Hematopoietic multipotent progenitor cell treated with erythropoietin and hydrocortisone succinate and interleukin-3 and kit ligand, for 6 days (in vitro differentiated cells): Measurements from ENCODE around the gene AFAP1.

Experiments
- DNase-seq: peaks from one replicate; pipeline ENCODE4 v3.0.0-alpha.2; 2015

Gene AFAP1

DNA sequence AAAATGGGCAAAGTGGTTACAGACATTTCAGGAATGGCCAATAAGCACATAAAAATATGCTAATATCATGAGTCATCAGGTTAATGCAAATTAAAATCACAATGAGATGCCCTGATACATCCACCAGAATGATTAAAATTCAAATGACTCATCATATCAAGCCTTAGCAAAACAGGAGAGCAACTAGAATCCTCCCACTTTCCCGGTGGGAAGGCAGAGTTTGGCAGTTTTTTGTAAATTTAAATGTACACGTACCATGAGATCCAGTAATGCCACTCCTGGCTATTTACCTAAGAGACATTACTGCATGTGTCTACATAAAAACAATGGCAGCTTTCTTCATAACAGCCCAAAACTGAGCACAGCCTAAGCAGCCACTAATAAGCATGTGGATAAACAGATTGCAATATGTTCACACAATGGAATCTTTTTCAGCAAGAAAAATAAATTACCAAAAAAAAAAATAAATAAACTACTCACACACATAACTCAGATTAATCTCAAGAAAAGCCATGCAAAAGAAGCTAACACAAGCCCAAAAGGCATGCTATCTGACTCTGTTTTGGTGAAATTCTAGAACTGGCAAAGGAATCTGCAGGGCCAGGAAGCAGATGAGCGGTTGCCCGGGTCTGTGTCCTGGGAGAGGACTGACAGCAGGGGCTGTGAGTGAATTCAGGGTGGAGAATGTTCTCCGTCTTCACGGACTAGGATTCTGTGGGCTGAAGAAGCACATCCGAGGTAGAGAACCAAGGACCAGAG is 48.8 kb downstream of the AFAP1 start:
- DNase-seq: no peak

DNA sequence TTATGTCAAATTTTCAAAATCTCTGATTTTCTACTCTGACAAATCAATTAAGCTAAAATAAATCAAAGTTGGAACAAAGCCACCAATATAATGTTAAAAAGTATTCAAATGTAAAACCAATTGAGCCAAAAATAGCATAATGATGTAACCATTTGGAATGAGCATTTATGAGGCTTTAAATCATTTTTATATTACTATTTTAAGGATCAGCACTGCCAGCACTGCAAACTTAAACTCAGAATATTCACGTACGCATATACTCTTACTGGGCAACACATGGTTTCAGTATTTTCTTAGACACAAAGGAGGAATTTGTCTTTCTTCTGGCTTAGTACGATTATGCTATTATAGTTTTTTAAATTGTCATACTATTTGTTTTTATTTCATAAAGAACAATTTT is 52.2 kb downstream of the AFAP1 start:
- no peak for DNase-seq

DNA sequence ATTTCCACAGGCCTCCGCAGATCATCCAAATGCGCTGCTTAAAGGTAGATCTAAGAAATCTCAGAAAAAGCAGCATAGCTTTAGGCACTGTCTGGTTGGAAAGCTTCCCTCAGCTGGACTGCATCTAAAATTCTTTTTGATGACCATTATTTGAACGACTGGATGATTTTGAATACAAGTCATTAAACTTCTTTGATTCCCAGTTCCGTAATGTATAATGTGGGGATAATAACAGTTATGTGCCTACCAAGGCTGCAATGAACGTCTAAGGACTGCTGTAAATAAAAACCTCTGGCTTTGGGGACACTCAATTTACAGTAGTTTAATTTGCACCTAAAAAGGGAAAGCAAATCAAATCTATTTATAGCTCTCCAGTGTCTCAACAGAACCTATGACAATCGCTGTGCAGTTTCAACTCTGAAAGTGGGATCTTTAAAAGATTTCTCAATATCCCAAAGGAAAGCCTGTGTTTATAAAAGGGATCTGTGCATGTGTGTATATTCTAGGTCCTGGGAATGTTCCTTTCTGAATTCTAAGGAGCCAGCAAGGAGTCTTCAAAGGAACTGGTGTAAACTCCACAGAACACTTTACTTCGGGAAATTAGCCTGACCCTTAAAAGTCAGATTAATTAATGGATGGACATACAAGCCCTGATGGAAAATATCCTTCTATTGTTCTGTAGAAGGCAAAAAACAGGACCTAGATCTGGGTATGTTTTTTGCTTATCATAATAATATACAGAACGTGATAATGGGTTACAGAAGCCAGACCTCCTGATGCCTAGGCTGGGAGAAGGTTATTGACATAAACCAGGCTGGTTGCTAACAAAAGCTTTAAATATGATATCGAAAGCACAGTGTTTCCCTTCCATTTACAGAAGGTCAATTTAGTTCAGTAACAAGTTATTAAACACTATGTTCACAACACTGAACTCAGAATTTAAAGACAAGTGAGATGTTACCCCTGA is 53.4 kb downstream of the AFAP1 start:
- no peak for DNase-seq

DNA sequence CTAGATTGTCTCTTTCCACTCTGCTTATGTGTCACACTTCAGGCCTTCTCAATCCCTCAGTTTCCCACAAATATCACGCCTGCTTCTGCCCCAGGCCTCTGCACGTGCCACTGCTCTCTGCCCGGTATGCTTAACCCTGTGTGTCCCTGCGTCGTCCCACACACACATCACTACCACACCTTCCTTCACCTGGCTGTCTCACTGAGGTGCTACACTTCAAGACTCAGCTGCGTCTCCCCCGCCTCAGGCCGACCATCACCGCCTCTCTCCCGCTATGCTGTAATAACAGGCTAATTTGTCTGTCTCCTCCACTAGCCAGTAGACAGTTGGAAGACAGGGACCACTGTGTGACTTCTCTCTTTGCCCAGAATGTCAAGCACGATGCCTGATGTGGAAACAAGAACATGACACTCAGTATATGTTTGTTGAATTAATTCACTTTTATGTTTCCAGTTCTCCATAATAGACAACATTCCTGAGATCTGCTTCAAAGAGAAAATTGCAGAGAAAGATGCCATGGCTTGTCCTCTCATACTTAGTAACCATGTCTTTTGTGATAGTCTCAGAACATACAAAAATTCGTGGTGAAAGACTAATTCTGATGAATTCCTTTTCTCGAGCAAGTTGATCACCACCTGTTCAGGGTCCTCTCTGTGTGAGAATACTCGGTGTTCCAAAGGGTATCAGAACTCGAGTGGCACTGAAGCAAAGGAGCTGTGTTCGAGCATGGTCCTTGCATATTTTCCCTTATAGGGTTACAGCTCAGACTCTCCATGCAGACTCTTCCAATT is 54.2 kb downstream of the AFAP1 start:
- DNase-seq: no peak

DNA sequence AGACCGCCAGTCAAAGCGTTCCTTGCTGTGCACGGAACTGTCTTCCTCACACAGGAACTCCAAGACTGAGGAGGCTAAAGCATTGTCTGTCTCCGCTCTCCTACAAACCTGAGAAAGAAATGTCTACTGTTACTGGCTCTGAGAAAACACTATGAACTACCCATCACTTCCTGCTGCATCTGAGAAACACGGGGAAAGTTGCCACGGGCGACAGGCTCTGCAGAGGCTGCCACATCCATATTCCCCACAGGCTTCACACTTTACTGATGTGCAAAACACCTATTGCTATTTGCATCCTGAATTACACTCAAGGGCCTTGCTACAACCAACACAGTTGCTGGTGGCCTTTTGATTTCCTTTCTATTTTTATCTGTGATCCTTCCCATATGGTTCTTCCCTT is 59.0 kb downstream of the AFAP1 start:
- no peak for DNase-seq

DNA sequence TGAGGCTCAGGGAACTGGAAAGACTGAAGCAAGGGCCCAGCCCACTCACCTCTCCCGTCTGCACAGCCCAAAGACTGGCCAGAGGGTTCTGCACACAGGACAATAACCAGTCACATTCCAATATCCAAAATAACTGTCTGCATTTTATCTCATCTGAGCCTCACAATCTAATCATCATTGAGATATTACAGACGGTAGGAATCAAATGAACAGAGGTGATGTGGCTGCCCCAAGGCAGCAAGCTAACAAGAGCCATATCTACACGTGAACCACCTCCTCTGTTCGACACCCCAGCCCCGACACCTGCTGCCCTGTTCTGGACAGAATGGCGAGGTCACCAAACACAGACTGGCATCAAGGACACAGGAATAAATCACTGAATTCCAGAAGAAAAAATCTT is 60.5 kb downstream of the AFAP1 start:
- no peak for DNase-seq

DNA sequence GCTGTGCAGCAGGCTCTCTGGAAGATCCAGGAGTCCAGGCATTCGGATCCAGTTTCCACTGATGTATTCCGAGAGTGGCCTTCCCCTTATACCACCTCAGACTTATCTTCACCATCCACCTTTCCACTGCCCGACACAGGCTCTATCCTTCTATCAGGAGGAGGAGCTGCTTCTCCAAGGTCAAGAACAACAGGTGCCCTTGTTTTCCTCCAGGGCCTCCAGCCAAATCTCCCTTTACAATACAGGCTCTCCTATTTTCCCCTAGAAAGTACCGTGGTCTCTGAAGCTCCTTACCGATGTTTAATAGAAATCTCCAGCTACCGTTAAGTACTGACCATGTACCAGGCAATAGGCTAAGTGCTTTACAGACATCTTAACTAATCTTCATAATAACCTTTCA is 61.3 kb downstream of the AFAP1 start:
- no peak for DNase-seq

DNA sequence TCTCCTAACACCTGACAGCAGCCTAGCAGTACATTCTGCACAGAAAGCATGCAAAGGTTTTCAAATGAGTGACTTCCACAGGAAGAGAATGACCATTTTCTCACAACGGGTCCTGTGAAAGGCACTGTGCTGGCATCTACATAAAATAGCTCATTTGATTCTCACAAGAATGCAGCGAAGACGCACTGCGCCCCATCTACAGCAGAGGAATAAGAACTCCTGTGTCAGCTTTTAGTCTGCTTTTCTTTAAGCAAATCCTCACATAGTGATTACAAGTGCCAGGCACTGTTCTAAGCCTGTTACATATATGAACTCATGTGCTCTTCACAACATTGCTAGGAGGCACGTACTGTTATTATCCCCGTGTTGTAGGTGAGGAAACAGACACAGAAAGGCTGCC is 62.5 kb downstream of the AFAP1 start:
- no peak for DNase-seq

DNA sequence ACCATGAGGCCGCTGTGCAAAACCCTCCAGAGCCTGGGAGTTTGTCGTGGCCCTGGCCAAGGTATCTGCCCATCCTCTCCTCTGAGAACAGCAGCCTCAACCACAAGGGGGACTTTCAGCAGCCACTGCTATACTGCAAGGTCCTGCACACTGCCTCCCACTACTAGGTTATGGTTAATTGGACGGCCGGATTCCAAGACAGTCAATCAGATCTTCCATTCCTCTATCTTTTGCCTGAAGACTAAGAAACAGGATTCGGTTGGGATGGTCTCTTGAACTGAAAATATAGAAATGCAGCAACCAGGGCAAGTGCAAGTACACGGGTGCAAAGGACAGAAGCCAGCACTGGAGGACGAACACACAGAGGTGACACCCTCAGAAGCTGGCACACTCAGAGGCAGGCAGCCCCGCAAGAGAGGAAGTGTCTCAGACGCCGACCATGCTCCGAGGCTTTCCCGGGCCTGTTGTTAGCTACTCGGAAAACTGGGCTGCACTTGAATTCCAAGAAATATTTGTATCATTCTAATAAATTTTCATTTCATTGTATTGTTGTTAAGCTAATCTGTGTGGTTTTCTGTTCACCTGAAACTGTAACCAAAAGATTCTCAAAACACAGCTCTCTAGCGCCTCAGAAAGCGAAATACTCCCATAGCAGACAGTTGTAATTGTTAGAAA is 63.3 kb downstream of the AFAP1 start:
- peak; percentile 3 for DNase-seq

DNA sequence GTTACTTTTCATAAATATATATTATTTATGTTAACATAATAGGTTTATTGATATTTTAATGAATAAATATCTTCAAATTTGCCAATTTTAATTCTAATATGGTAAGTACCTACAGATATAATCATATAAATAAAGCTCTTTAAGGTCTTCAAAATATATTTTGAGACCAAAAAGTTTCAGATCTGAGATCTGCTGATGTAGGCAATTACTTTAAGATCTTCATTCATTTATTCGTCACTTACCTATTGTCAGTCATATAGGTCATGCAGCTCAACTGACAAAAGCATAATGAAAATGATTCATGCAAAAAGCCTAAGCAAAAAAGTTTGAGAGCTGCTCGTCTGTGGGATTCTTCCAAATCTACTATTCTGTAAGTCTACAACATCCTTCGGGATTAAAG is 64.8 kb downstream of the AFAP1 start:
- no peak for DNase-seq

DNA sequence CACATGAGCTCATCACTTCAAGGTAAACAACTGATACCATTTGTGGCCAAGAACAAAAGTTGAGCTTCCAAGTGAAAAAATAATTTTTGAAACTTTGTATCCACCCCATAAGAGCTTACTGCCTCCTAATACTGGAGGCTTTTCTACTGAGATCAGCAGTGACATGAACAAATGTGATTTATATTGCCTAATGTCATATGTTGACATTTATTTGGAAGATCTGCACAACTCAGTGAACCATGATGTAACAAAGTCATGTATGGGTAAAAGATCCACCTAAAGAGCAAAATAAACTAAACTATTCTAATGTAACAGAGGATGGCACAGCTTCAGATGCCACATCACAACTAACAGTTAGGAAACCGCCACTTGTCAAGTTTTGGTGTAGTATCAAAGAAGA is 65.8 kb downstream of the AFAP1 start:
- no peak for DNase-seq

DNA sequence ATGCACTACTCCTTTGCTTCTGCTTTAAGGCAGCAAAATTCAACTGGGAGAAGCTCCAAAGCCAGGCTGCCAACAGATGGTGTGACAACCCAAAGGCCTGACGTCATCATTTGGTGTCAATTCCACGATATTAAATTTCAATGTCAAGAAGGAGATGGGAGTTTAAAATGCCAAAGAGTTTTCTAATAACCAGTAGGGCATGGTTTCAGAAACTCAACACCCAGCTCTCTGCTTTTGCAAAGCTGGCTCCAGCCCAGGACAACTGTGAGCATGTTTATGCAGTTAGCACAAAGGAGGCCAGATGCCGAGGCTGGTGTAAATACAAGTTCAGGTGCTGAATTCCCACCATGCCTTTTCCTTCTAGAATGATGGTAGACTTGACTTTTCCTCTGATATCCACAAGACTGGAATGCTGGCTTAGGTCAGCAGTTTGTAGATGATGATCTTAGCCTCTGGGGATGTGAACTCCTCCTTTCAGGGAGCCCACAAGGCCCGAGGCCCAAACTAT is 67.3 kb downstream of the AFAP1 start:
- DNase-seq: no peak

DNA sequence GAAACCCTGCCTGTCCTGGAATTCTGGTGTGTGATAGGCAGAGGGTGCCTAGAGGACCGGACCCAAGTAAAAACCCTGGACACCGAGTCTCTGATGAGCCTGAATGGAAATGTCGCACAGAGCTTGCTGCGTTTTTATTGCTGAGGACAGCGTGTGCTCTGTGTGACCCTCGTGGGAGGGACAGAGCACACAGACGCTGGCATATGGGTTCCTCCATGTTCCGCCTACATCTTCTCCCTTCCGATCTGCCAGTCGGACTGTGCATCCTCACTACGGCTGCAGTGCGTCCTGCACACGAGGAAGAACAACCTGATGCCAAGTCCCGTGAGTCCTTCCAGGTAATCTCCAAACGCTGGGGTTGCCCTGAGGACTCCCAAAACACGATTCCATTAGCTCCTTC is 68.3 kb downstream of the AFAP1 start:
- DNase-seq: no peak

DNA sequence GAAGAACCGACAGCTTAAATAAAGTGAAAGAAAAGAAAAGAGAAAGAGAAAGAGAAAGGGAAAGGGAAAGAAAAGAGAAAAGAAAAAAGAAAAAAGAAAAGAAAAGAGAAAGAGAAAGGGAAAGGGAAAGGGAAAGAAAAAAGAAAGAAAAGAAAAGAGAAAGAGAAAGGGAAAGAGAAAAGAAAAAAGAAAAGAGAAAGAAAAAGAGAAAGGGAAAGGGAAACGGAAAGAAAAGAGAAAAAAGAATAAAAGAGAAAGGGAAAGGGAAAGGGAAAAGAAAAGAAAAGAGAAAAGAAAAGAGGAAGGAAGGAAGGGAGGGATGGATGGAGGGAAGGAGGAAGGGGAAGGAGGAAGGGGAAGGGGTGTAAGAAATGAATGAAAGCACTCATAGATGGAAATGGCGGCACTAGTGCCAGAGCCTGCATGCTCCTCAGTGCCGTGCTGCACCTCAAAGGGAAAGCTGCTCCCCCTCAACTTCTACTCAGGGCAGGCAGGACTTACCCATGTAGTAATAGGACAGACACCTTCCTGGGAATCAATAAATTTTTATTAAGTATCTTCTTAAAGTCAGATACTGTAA is 70.7 kb downstream of the AFAP1 start:
- DNase-seq: no peak

DNA sequence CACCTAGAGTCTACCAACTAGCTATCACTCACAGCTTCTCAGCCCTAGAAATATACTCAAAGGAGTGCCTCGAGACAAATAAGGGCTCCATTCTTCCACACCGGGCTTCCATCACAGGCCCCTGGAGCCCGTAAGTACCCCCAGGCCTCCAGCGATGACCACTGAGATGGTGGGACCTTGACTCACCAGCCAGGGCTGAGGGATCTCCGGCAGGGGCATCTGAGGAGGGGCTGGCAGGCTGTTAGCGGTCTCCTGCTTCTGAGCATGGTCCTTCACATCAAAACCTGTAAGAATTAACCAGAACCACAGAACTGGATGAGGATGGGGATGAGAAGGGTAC is 71.3 kb downstream of the AFAP1 start:
- DNase-seq: no peak

DNA sequence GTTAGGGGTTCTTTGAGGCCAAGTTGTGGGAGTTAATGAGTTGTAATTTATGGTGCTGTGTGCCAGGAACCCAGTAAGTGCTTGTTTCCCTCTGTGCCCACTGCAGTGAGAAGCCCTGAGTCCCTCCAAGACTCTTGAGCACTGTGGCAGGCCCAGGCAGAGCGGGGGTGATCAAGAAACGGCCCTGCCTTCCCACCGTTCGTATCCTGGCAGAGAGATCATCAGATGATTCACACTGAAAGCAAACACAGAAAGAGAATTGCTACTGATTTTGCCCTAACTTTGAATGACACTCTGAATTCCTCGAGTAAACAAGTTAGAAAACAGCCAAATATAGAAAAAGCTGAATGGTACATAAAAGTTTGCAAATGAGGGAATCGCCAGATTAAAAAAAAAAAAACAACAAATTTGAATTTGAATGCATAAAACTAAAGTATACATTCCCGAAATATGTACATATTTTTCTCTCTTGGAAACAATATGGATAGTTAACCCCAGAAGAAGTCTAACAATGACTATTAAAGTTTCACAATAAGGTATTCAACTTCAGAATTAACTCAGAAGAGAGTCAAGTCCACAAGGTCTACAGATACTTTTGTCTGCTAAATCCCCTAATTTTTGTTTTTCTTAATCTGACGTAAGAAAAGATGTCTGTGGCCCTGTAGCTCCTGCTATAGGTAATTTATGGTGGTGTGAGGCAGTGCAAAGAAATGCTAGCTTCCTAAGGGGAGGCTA is 71.8 kb downstream of the AFAP1 start:
- no peak for DNase-seq

DNA sequence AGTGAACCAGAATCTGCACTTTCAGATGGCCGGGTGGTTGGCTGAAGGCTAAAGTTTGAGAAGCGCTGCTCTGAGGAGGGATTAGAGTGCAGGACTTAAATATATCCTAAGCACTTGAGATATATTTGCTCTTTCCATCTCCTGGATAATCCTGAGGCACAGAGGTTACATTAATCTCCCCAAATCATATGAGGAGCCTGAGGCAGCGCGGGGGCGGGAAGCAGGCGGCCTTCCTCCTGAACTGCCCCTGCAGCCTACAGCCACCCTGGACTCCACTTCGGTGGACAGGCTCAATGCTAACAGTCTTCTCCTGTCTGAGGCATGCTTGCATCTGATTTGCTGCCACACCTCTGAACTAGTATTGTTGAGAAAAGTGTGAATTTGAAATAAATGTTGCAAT is 72.5 kb downstream of the AFAP1 start:
- no peak for DNase-seq

DNA sequence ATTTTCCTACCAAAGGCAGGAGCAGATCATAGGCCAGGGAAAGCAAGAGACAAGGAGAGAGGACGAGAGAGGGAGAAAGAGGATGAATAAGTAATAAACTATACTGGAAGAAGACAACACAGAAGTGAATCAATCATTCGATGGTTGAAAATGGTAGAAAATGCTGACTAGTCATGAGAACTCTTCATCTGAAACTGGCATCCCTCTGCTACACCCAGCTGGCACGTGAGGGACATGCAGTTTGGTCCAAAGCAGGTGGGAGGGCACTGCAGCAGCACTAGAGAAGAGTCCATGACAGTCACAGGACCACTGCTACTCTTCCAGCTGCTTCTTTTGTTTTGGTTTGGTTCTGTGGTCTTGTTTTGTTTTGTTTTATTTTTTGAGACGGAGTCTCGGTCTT is 74.1 kb downstream of the AFAP1 start:
- DNase-seq: no peak

DNA sequence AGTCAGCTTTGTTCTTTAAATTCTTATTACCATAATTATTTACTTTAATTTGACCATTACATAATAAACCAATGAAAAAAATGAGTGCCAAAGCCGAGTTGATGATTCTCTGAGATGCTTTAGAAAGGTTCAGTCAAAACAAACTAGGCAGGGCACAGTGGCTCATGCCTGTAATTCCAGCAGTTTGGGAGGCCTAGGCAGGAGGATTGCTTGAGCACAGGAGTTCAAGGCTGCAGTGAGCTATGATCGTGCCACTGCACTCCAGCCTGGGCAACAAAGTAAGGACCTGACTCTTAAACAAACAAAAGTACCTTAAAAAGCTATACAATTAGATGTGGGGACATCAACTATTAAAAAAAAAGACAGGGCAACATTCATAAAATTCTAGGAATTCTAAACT is 75.0 kb downstream of the AFAP1 start:
- DNase-seq: no peak

DNA sequence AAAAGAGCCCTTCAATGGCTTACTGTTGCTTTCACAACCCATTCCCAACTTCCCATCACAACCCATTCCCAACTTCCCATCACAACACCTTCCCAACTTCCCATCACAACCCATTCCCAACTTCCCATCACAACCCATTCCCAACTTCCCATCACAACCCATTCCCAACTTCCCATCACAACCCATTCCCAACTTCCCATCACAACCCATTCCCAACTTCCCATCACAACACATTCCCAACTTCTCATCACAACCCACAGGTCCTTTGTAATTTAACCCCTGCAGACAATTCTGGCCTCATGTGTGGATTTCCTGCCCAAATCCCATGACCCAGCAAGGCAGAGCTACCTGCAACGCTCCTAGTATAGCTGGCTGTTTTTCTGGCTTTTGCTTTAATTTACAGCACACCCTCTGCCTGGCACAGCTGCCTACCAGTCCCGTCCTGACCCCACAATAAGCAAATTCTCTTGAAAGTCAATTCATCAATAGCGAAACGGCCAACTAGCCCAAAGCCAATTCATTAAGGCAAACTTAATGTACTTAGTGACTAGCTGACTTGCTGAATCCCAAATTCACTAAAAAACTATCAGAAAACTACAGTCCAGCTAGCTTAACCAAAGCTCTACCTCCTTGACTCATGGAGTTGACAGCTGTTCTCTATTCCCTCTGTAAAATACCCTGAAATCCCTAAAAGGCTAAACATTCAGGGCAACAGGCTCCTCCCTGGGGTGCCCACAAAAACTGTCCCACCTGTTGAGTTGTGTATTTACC is 75.6 kb downstream of the AFAP1 start:
- peak; percentile 20 for DNase-seq
